ENCODE measurements around the gene SS18L1.
A peak's percentile ranks its signal among the peaks of the same experiment; 100 is the strongest.

SS18L1 gene

GRCh38 chr20:62121776-62122653, 21.6 kb upstream of the SS18L1 start, which contains the start of gene LSM14B:
Gene LSM14B (plus strand): TSS chr20:62122475. CDS start chr20:62122667, 192 bp downstream.
- Histone ChIP-seq H3K27me3 (ENCODE audit: control insufficient read depth, insufficient read depth, low read length) (no peaks in the 10 kb centered on the region), H3K9ac (ENCODE audit: low read depth, low read length) (peak within 1 kb of the TSS; percentile 64), H3K4me1 (ENCODE audit: control insufficient read depth, insufficient read depth, low read length) (no peaks in the 10 kb centered on the region; the same call in 1 of the 2 replicates), H3K36me3 (ENCODE audit: control insufficient read depth, insufficient read depth, low read length) (peaks cover 31% of the 10 kb centered on the region), H3K27ac (ENCODE audit: low read depth, low read length) (peak within 1 kb of the TSS; percentile 91), H3K4me3 (ENCODE audit: low read depth, low read length) (peak within 1 kb of the TSS; percentile 80), H3K9me3 (ENCODE audit: control insufficient read depth, insufficient read depth, low read length) (no peaks in the 10 kb centered on the region)

- H3K27ac ChIP-seq (ENCODE audit: low read depth, low read length), result peak overlapping the region; percentile 78
- no peaks in the 10 kb centered on the region for H3K9me3 ChIP-seq (ENCODE audit: control insufficient read depth, insufficient read depth, low read length)
- H3K27me3 ChIP-seq (ENCODE audit: control insufficient read depth, insufficient read depth, low read length), result no peaks in the 10 kb centered on the region
- peaks cover 40% of the 10 kb centered on the region for H3K36me3 ChIP-seq (ENCODE audit: control insufficient read depth, insufficient read depth, low read length)
- no peaks in the 10 kb centered on the region; the same call in 1 of the 2 replicates for H3K4me1 ChIP-seq (ENCODE audit: control insufficient read depth, insufficient read depth, low read length)
- peak overlapping the region; percentile 80 for H3K4me3 ChIP-seq (ENCODE audit: low read depth, low read length)
- peak overlapping the region; percentile 64; the same call in 1 of the 2 replicates for H3K9ac ChIP-seq (ENCODE audit: low read depth, low read length)
Measured at GRCh38 chr20:62122654-62123449, 20.7 kb upstream of the SS18L1 start.

- peaks cover 47% of the 10 kb centered on the region for H3K36me3 ChIP-seq (ENCODE audit: control insufficient read depth, insufficient read depth, low read length)
- H3K27me3 ChIP-seq (ENCODE audit: control insufficient read depth, insufficient read depth, low read length), result no peaks in the 10 kb centered on the region
- peak overlapping the region; percentile 80 for H3K4me3 ChIP-seq (ENCODE audit: low read depth, low read length)
- H3K27ac ChIP-seq (ENCODE audit: low read depth, low read length), result no peak overlapping the region
- no peaks in the 10 kb centered on the region; the same call in 1 of the 2 replicates for H3K4me1 ChIP-seq (ENCODE audit: control insufficient read depth, insufficient read depth, low read length)
- no peaks in the 10 kb centered on the region for H3K9me3 ChIP-seq (ENCODE audit: control insufficient read depth, insufficient read depth, low read length)
- no peak overlapping the region for H3K9ac ChIP-seq (ENCODE audit: low read depth, low read length)
Measured at GRCh38 chr20:62123450-62124118, 20.0 kb upstream of the SS18L1 start.

- Histone ChIP-seq H3K4me3 (ENCODE audit: low read depth, low read length) (no peak overlapping the region), H3K9ac (ENCODE audit: low read depth, low read length) (no peak overlapping the region), H3K27me3 (ENCODE audit: control insufficient read depth, insufficient read depth, low read length) (no peaks in the 10 kb centered on the region), H3K27ac (ENCODE audit: low read depth, low read length) (no peak overlapping the region), H3K4me1 (ENCODE audit: control insufficient read depth, insufficient read depth, low read length) (no peaks in the 10 kb centered on the region), H3K9me3 (ENCODE audit: control insufficient read depth, insufficient read depth, low read length) (no peaks in the 10 kb centered on the region), H3K36me3 (ENCODE audit: control insufficient read depth, insufficient read depth, low read length) (peaks cover 73% of the 10 kb centered on the region)
Measured at GRCh38 chr20:62126141-62126540, 17.4 kb upstream of the SS18L1 start.

DNA sequence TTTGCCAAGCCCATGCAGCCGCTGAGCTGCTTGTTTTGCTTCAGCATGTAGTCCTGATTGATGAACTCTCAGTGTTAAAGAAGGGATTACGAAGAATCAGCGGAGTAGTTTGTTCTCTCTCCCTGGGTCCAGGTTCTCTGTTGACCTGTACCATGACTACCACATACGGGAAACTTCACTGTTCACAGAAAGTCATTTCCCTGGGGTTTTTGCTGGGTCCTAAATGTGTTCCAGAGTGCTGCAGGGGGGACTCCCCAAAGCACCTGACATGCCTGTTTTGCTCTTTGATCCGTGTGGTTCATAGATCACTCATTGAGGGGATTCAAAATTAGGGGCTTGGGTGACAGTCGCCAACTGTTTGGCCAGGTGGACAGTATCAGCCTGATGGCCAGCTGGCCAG, 15.8 kb upstream of the SS18L1 start:
- Histone ChIP-seq H3K4me1 (ENCODE audit: control insufficient read depth, insufficient read depth, low read length) (no peaks in the 10 kb centered on the region), H3K27ac (ENCODE audit: low read depth, low read length) (no peak overlapping the region), H3K27me3 (ENCODE audit: control insufficient read depth, insufficient read depth, low read length) (no peaks in the 10 kb centered on the region), H3K36me3 (ENCODE audit: control insufficient read depth, insufficient read depth, low read length) (peaks cover 89% of the 10 kb centered on the region), H3K9ac (ENCODE audit: low read depth, low read length) (no peak overlapping the region), H3K9me3 (ENCODE audit: control insufficient read depth, insufficient read depth, low read length) (no peaks in the 10 kb centered on the region), H3K4me3 (ENCODE audit: low read depth, low read length) (no peak overlapping the region)

DNA sequence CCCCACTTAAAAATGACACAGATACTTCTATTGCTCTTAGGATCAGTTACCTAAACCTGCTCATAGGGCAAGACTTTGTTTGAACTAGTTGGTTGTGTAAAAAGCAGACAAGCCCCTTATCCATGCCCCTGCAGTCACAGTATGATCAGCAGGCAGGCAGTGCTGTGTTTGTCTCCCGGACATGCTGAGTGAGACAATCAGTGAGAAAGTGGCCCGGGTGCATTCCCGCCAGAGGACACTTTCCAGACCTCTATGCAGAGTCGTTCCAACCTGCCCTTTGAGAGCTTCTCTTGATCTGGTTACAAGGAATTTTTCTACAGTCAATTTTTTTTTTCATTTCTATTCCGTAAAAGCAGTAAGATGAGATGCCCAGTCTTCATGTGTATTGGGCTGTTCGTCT, 15.1 kb upstream of the SS18L1 start:
- H3K9ac ChIP-seq (ENCODE audit: low read depth, low read length), result no peak overlapping the region
- H3K4me3 ChIP-seq (ENCODE audit: low read depth, low read length), result no peak overlapping the region
- H3K9me3 ChIP-seq (ENCODE audit: control insufficient read depth, insufficient read depth, low read length), result no peaks in the 10 kb centered on the region
- no peak overlapping the region for H3K27ac ChIP-seq (ENCODE audit: low read depth, low read length)
- H3K27me3 ChIP-seq (ENCODE audit: control insufficient read depth, insufficient read depth, low read length), result no peaks in the 10 kb centered on the region
- H3K4me1 ChIP-seq (ENCODE audit: control insufficient read depth, insufficient read depth, low read length), result no peaks in the 10 kb centered on the region
- peaks cover 96% of the 10 kb centered on the region for H3K36me3 ChIP-seq (ENCODE audit: control insufficient read depth, insufficient read depth, low read length)

- H3K9me3 ChIP-seq (ENCODE audit: control insufficient read depth, insufficient read depth, low read length), result no peaks in the 10 kb centered on the region
- no peak overlapping the region for H3K4me3 ChIP-seq (ENCODE audit: low read depth, low read length)
- H3K36me3 ChIP-seq (ENCODE audit: control insufficient read depth, insufficient read depth, low read length), result peaks cover 99% of the 10 kb centered on the region
- no peak overlapping the region for H3K9ac ChIP-seq (ENCODE audit: low read depth, low read length)
- no peaks in the 10 kb centered on the region for H3K4me1 ChIP-seq (ENCODE audit: control insufficient read depth, insufficient read depth, low read length)
- H3K27ac ChIP-seq (ENCODE audit: low read depth, low read length), result no peak overlapping the region
- no peaks in the 10 kb centered on the region for H3K27me3 ChIP-seq (ENCODE audit: control insufficient read depth, insufficient read depth, low read length)
Measured at GRCh38 chr20:62129731-62130531, 13.6 kb upstream of the SS18L1 start.

GRCh38 chr20:62131560-62132320, 11.8 kb upstream of the SS18L1 start:
- Histone ChIP-seq H3K36me3 (ENCODE audit: control insufficient read depth, insufficient read depth, low read length) (peaks cover 99% of the 10 kb centered on the region), H3K4me3 (ENCODE audit: low read depth, low read length) (no peak overlapping the region), H3K4me1 (ENCODE audit: control insufficient read depth, insufficient read depth, low read length) (no peaks in the 10 kb centered on the region), H3K9me3 (ENCODE audit: control insufficient read depth, insufficient read depth, low read length) (no peaks in the 10 kb centered on the region), H3K27ac (ENCODE audit: low read depth, low read length) (no peak overlapping the region), H3K9ac (ENCODE audit: low read depth, low read length) (no peak overlapping the region), H3K27me3 (ENCODE audit: control insufficient read depth, insufficient read depth, low read length) (no peaks in the 10 kb centered on the region)

DNA sequence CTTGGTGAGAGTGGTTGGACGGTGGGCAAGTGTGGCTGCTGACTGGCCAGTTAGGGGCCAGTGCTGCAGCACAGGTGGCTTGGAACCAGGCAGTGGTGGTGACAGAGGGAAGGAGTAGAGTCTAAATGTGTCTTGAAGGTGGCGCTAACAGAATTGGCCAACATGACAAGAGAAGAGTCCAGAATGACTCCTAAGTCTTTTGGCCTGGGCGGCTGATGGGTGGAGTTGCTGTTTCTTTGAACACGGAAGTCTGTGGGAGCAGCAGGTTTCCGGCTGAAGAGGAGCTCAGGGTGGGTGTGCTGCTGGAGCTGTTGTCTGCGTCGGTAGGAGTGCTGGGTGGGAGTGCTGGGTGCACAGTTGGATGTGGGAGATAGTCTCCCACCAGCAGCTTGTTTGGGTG, 11.1 kb upstream of the SS18L1 start:
- no peak overlapping the region for H3K4me3 ChIP-seq (ENCODE audit: low read depth, low read length)
- H3K9ac ChIP-seq (ENCODE audit: low read depth, low read length), result no peak overlapping the region
- H3K27ac ChIP-seq (ENCODE audit: low read depth, low read length), result no peak overlapping the region
- H3K9me3 ChIP-seq (ENCODE audit: control insufficient read depth, insufficient read depth, low read length), result no peaks in the 10 kb centered on the region
- H3K4me1 ChIP-seq (ENCODE audit: control insufficient read depth, insufficient read depth, low read length), result no peaks in the 10 kb centered on the region
- H3K36me3 ChIP-seq (ENCODE audit: control insufficient read depth, insufficient read depth, low read length), result peaks cover 98% of the 10 kb centered on the region
- H3K27me3 ChIP-seq (ENCODE audit: control insufficient read depth, insufficient read depth, low read length), result no peaks in the 10 kb centered on the region

All from HUES48 (cell line).